ENCODE measurements around the gene STAT1. TPM values are rescaled to one million over a fixed set of nuclear protein-coding genes. Genes with fewer than 3 reads are reported as not detected.
A peak's percentile ranks its signal among the peaks of the same experiment; 100 is the strongest.

STAT1 gene
- total and polyA plus RNA-seq, 10 of the 15 experiments (the other 5 are each of a cell fraction or from before 2014, with no cell fraction given), result 81.8 to 398 (median 307) TPM

- TF ChIP-seq ZZZ3 (IDR thresholded peaks at IDR 0.05; ENCODE audit: control insufficient read depth, insufficient read length, low read depth), result no peak
- TF ChIP-seq RELA (IDR thresholded peaks at IDR 0.05; ENCODE audit: borderline replicate concordance, partially characterized antibody), result no peak
- no peak for TF ChIP-seq SREBF2 (IDR thresholded peaks at IDR 0.05; ENCODE audit: low read length)
- TF ChIP-seq RAD51 (IDR thresholded peaks at IDR 0.05), result no peak
- no peak for TF ChIP-seq STAT1 (conservative IDR thresholded peaks at IDR 0.05)
- peak; percentile 91 for TF ChIP-seq YY1 (IDR thresholded peaks at IDR 0.05; ENCODE audit: low read depth, low read length)
- TF ChIP-seq SPI1 (IDR thresholded peaks at IDR 0.05; ENCODE audit: borderline replicate concordance, insufficient read depth, low read depth, low read length), result no peak
- no peak for TF ChIP-seq EED (IDR thresholded peaks at IDR 0.05; ENCODE audit: low read depth)
- TF ChIP-seq ETV6 (conservative IDR thresholded peaks at IDR 0.05 in 1 of 2, IDR thresholded peaks at IDR 0.05 in 1 of 2; ENCODE audit: borderline replicate concordance in 1 of 2, low read depth in 1 of 2), result 0 out of 4 replicates have a peak, but pooled peaks of 1 of the 2 experiments have one; percentile 49
- TF ChIP-seq TCF3 (IDR thresholded peaks at IDR 0.05; ENCODE audit: borderline replicate concordance, insufficient read depth, low read depth, low read length), result no peak
- no peak for TF ChIP-seq IKZF1 (conservative IDR thresholded peaks at IDR 0.05)
- no peak for TF ChIP-seq ZNF592 (IDR thresholded peaks at IDR 0.05)
- peak; percentile 75 for TF ChIP-seq POLR2A (IDR thresholded peaks at IDR 0.05; ENCODE audit: low read depth, low read length)
- TF ChIP-seq SMC3 (IDR thresholded peaks at IDR 0.05; ENCODE audit: borderline replicate concordance, low read length), result no peak
- no peak for TF ChIP-seq SIN3A (IDR thresholded peaks at IDR 0.05; ENCODE audit: low read depth, low read length)
- no peak for TF ChIP-seq MEF2A (IDR thresholded peaks at IDR 0.05; ENCODE audit: insufficient read depth, low read depth, low read length)
- no peak for TF ChIP-seq NR2F1 (conservative IDR thresholded peaks at IDR 0.05)
- TF ChIP-seq SMARCA5 (IDR thresholded peaks at IDR 0.05), result no peak
- TF ChIP-seq MTA3 (IDR thresholded peaks at IDR 0.05; ENCODE audit: borderline replicate concordance, low read length), result peak; percentile 78; the same call in 1 of the 2 replicates
- no peak for TF ChIP-seq PAX8 (IDR thresholded peaks at IDR 0.05)
- TF ChIP-seq BMI1 (IDR thresholded peaks at IDR 0.05; ENCODE audit: borderline replicate concordance), result no peak
- no peak for TF ChIP-seq SP1 (IDR thresholded peaks at IDR 0.05; ENCODE audit: low read depth, low read length)
- 0 out of 2 replicates have a peak, but pooled peaks have one; percentile 17 for TF ChIP-seq CBX5 (IDR thresholded peaks at IDR 0.05; ENCODE audit: low read depth)
- TF ChIP-seq HDGF (IDR thresholded peaks at IDR 0.05), result 0 out of 2 replicates have a peak, but pooled peaks have one; percentile 64
- no peak for TF ChIP-seq IRF4 (IDR thresholded peaks at IDR 0.05; ENCODE audit: low read depth, low read length)
- TF ChIP-seq RFX5 (IDR thresholded peaks at IDR 0.05; ENCODE audit: low read depth, low read length), result no peak
- TF ChIP-seq CHD1 (IDR thresholded peaks at IDR 0.05; ENCODE audit: low read depth, low read length), result no peak
- TF ChIP-seq TBL1XR1 (IDR thresholded peaks at IDR 0.05; ENCODE audit: low read depth, low read length), result no peak
- TF ChIP-seq HDAC6 (IDR thresholded peaks at IDR 0.05; ENCODE audit: unreplicated experiment), result no peak
These were observed 6.9 kb upstream of the STAT1 start (continued) for GRCh38 chr2:191020742-191021381.

Measured in GM12878 (cell line).